UCSD-AML1 (cell line): Measurements from ENCODE around the gene PSTPIP1.
A peak's percentile ranks its signal among the peaks of the same experiment; 100 is the strongest.

Experiments
- DNase-seq: peaks from one replicate; lab custom pipeline; 2025; ENCODE audit not compliant: unreplicated experiment; lab: John Stamatoyannopoulos, UW

Gene PSTPIP1

DNA sequence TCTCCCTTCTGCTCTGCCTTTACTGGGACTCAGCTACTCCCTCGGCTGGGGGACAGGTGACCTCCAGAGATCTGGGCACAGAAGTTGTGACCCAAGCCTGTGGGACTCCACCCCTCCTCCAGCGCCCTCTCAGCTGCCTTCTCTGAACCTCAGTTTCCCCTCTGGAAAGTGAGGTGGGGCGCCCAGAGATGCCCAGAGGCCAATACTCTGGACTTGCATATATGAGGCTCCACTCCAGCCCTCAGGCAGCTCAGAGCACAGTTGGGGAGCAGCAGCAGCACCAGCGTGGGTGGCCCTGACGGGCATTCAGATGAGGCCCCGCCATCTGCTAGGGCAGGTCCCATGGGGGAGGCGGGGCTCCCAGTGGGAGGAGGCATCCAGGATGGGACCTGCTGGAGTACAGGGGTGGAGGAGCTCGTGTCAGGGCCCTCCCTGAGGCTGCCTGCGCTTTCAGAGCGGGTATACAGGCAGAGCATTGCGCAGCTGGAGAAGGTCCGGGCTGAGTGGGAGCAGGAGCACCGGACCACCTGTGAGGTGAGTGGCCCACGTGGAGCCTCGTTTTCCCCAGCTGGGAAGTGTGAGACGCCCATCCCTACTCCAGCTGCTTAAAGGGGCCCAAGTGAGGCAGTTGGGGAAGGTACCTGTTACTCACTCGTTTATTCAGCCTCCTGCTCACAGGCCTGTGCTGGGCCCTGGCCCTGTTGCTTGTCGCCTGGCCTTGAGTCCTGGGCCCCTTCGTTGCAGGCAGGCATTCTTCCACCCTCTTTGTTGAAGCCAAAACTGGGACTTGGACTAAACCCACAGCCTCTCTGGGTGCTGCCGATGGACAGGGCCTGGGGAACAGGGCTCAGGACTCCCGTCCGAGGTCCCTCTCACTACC, 35.4 kb downstream of the PSTPIP1 start:
- no peak for DNase-seq

GRCh38 chr15:77030928-77031375, 36.0 kb downstream of the PSTPIP1 start:
- no peak for DNase-seq

GRCh38 chr15:77031376-77032050, 36.6 kb downstream of the PSTPIP1 start:
- no peak for DNase-seq

DNA sequence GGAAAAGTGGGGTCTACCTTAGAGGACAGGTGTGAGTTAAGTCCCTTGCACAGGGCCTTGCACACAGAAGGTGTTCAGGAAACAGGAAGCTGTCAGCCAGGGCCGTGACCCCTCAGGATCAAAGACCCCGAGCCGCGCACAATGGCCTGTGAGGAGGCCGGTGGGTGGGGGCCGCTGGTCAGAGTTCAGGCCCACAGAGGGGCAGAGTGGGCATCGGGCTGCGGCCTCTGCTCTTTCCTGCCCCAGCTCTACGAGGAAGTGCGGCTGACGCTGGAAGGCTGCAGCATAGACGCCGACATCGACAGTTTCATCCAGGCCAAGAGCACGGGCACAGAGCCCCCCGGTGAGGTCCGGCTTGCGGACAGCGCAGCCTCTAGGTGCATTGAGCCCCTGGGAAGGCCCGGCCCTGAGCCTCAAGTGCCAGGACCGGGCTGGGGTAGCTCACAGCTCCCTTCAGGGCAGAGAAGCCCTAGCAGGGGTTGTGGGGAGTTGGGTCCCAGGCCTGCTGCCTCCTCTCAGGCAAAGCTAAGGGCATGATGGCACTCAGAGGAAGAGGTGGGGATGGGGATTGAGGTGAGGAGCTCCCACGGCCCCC, 37.2 kb downstream of the PSTPIP1 start:
- DNase-seq, result no peak

GRCh38 chr15:77032647-77033416, 37.9 kb downstream of the PSTPIP1 start:
- DNase-seq, result no peak

GRCh38 chr15:77033417-77033728, 38.4 kb downstream of the PSTPIP1 start:
- DNase-seq, result no peak

- DNase-seq, result no peak
Observed at GRCh38 chr15:77033729-77034671, 39.1 kb downstream of the PSTPIP1 start.

GRCh38 chr15:77034695-77035489, 40.0 kb downstream of the PSTPIP1 start:
- peak; percentile 45 for DNase-seq

- no peak for DNase-seq
Observed at GRCh38 chr15:77035584-77035983, 40.7 kb downstream of the PSTPIP1 start.

- no peak for DNase-seq
Observed at GRCh38 chr15:77035999-77036471, 41.1 kb downstream of the PSTPIP1 start.

GRCh38 chr15:77036537-77037387, 41.8 kb downstream of the PSTPIP1 start:
- DNase-seq, result no peak

GRCh38 chr15:77037388-77038209, 42.7 kb downstream of the PSTPIP1 start:
- no peak for DNase-seq

- no peak for DNase-seq
Observed at GRCh38 chr15:77038312-77039216, 43.6 kb downstream of the PSTPIP1 start.

DNA sequence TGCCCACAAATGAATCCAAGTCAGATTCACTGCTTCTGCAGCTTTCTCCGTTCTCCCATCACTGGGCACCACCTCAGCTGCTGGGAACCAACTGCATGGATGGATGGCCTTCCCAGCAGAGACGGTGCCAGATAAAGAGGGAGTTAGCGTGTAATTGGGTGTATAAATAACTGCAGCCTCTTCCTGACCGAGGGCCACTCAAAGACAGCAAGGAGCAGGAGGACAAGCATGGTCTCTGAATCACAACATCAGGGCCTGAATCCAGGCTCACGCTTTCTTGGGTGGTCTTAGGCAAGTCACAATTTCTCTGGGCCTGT, 44.2 kb downstream of the PSTPIP1 start:
- DNase-seq, result no peak

DNA sequence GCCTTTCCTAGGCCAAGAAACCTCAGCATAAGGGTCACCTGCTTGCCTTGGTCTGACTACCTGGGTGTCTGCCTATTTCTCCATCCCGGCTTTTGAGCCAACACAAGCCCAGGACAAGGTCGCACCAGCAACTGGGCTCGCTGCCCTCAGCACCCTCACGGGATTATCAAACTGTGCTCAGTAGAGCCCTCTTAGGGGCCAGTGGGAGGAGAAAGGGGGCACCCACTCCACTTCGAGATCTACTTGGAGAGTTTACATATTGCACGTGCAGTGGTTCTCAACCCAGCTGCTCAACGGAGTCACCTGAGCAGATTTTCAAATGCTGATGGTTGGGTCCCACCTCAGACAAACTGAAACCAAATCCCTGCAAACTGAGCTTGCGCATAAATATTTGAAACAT, 44.9 kb downstream of the PSTPIP1 start:
- DNase-seq, result no peak

GRCh38 chr15:77040673-77041072, 45.7 kb downstream of the PSTPIP1 start:
- no peak for DNase-seq
